ENCODE data around the gene PRR5L. TPM values are rescaled to one million over a fixed set of nuclear protein-coding genes. Genes with fewer than 3 reads are reported as not detected.
A peak's percentile ranks its signal among the peaks of the same experiment; 100 is the strongest.

PRR5L gene
- total RNA-seq, 1 experiment from 2014 or later, result not detected

DNA sequence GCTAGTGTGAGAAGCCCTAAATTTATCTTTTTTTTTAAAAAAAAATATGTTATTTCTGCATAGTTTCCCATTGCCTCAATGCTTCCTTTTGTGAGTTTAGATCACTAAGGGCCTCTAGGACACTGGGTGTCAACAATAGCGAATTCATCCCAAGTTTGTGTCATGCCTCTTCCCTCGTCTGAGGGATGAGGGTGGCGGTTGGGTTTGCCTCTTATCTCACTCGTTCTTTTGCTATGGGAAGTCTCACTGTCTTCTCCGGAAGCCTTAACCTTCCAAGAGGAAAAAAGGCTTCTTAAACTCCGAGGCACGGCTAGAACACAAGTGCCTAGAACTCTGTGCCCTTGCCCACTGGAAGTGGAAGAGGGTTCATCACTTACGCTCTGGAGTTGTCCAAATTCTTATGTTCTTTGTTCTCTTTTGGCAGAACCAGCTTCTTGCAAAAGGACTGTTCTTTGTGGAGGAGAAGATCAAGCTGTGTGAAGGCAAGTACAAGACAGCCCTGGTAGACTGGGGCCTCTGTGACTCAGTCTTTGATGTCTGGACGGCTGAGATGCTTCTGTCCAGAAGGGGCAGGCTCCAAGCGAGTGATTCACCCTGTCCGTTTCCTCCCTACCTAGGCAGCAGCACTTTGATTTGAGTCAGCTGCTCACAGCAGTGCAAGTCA is 135.5 kb downstream of the PRR5L start:
- BruUV-seq (replicated peaks), result no TSS peak
- no peaks in the 10 kb centered on the region for H3K36me3 ChIP-seq (ENCODE audit: control insufficient read depth, insufficient read depth, low read length)
- no peak overlapping the region for H3K27ac Mint-ChIP-seq (ENCODE audit: unreplicated experiment)
- DNase-seq, result peak; percentile 25 to 65
- H3K9me3 ChIP-seq, result no peaks in the 10 kb centered on the region
- H3K27me3 ChIP-seq (replicated peaks; ENCODE audit: control insufficient read depth, insufficient read depth, low read length), result no peaks in the 10 kb centered on the region
- intact Hi-C loops (cut with micrococcal nuclease; ENCODE audit: unreplicated experiment), result no loop called here
- CTCF ChIA-PET, result no interaction called here
- no peaks in the 10 kb centered on the region for H3K9me3 Mint-ChIP-seq (ENCODE audit: unreplicated experiment)
- H3K4me1 ChIP-seq, result peaks cover 19% of the 10 kb centered on the region
- POLR2A ChIA-PET, result no interaction called here
- no peaks in the 10 kb centered on the region for H3K27me3 Mint-ChIP-seq (ENCODE audit: insufficient read depth, unreplicated experiment)
- no peaks in the 10 kb centered on the region for H3K36me3 Mint-ChIP-seq (ENCODE audit: insufficient read depth, unreplicated experiment)
- H3K4me3 ChIP-seq (ENCODE audit: low read depth, low read length), result no peak overlapping the region
- TF ChIP-seq, protein P1, sequence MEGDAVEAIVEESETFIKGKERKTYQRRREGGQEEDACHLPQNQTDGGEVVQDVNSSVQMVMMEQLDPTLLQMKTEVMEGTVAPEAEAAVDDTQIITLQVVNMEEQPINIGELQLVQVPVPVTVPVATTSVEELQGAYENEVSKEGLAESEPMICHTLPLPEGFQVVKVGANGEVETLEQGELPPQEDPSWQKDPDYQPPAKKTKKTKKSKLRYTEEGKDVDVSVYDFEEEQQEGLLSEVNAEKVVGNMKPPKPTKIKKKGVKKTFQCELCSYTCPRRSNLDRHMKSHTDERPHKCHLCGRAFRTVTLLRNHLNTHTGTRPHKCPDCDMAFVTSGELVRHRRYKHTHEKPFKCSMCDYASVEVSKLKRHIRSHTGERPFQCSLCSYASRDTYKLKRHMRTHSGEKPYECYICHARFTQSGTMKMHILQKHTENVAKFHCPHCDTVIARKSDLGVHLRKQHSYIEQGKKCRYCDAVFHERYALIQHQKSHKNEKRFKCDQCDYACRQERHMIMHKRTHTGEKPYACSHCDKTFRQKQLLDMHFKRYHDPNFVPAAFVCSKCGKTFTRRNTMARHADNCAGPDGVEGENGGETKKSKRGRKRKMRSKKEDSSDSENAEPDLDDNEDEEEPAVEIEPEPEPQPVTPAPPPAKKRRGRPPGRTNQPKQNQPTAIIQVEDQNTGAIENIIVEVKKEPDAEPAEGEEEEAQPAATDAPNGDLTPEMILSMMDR (IDR thresholded peaks at IDR 0.05; ENCODE audit: insufficient read depth in 1 of 2, low read depth in 1 of 2, low read length in 1 of 2, severe bottlenecking in 1 of 2, unreplicated experiment in 1 of 2), result peak in 1 of 2 experiments; percentile 11
- no peak overlapping the region for H3K4me3 Mint-ChIP-seq (ENCODE audit: unreplicated experiment)
- peaks cover 18% of the 10 kb centered on the region for H3K4me1 Mint-ChIP-seq (ENCODE audit: low read depth, unreplicated experiment)

DNA sequence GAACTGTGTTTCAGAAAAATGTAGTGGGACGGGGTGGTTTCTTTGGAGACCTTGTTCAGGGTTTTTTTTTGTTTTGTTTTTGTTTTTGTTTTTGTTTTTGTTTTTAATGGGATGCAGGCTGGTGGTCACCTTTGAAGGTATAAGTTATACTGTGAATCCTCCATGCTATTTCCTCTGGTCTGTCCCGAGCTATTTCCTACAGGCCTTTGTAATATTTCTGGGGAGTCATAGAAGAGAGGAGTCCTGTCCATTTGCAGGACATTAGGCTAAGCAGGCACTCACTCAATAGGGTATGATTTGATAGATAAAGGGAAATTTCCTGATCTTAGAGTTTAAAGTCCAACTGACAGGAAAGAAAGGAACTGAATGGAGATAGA is 136.0 kb downstream of the PRR5L start:
- BruUV-seq (replicated peaks), result no TSS peak
- Mint-ChIP-seq H3K27ac (ENCODE audit: unreplicated experiment) (no peak overlapping the region), H3K9me3 (ENCODE audit: unreplicated experiment) (no peaks in the 10 kb centered on the region), H3K4me3 (ENCODE audit: unreplicated experiment) (no peak overlapping the region), H3K4me1 (ENCODE audit: low read depth, unreplicated experiment) (peaks cover 18% of the 10 kb centered on the region), H3K36me3 (ENCODE audit: insufficient read depth, unreplicated experiment) (no peaks in the 10 kb centered on the region), H3K27me3 (ENCODE audit: insufficient read depth, unreplicated experiment) (no peaks in the 10 kb centered on the region)
- Histone ChIP-seq H3K9me3 (no peaks in the 10 kb centered on the region), H3K4me3 (ENCODE audit: low read depth, low read length) (no peak overlapping the region), H3K36me3 (ENCODE audit: control insufficient read depth, insufficient read depth, low read length) (no peaks in the 10 kb centered on the region), H3K4me1 (peaks cover 19% of the 10 kb centered on the region), H3K27me3 (replicated peaks; ENCODE audit: control insufficient read depth, insufficient read depth, low read length) (no peaks in the 10 kb centered on the region)
- POLR2A ChIA-PET, result no interaction called here
- intact Hi-C loops (cut with micrococcal nuclease; ENCODE audit: unreplicated experiment), result no loop called here
- TF ChIP-seq, protein P1 (IDR thresholded peaks at IDR 0.05; ENCODE audit: insufficient read depth in 1 of 2, low read depth in 1 of 2, low read length in 1 of 2, severe bottlenecking in 1 of 2, unreplicated experiment in 1 of 2), result no peak
- CTCF ChIA-PET, result no interaction called here
- no peak for DNase-seq

DNA sequence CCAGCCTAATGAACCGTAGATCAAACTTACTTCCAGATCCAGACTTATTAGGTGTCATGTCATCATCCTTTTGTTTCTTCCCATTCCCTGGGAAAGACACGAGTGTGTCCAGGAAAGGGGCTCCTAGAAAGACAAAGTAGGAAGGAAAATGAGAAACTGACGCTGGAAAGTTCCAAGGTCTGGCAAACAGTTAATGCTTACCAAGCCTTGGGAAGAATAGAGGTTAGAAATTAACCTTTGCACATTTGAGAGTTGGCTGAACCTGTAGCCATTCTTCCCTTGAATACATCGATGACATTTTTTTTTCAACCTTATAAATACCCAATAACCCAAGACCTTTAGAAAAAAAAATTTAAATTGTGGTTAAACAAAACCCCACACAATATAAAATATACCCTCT is 136.7 kb downstream of the PRR5L start:
- H3K4me1 ChIP-seq, result peaks cover 19% of the 10 kb centered on the region
- intact Hi-C loops (cut with micrococcal nuclease; ENCODE audit: unreplicated experiment), result no loop called here
- no peaks in the 10 kb centered on the region for H3K36me3 ChIP-seq (ENCODE audit: control insufficient read depth, insufficient read depth, low read length)
- TF ChIP-seq, protein P1 (IDR thresholded peaks at IDR 0.05; ENCODE audit: insufficient read depth in 1 of 2, low read depth in 1 of 2, low read length in 1 of 2, severe bottlenecking in 1 of 2, unreplicated experiment in 1 of 2), result no peak
- H3K4me3 ChIP-seq (ENCODE audit: low read depth, low read length), result no peak overlapping the region
- Mint-ChIP-seq H3K9me3 (ENCODE audit: unreplicated experiment) (no peaks in the 10 kb centered on the region), H3K27me3 (ENCODE audit: insufficient read depth, unreplicated experiment) (no peaks in the 10 kb centered on the region), H3K4me3 (ENCODE audit: unreplicated experiment) (no peak overlapping the region), H3K4me1 (ENCODE audit: low read depth, unreplicated experiment) (peaks cover 18% of the 10 kb centered on the region), H3K27ac (ENCODE audit: unreplicated experiment) (no peak overlapping the region), H3K36me3 (ENCODE audit: insufficient read depth, unreplicated experiment) (no peaks in the 10 kb centered on the region)
- no TSS peak for BruUV-seq (replicated peaks)
- H3K27me3 ChIP-seq (replicated peaks; ENCODE audit: control insufficient read depth, insufficient read depth, low read length), result no peaks in the 10 kb centered on the region
- H3K9me3 ChIP-seq, result no peaks in the 10 kb centered on the region
- DNase-seq, result no peak
- CTCF ChIA-PET, result no interaction called here
- POLR2A ChIA-PET, result no interaction called here
